NCI-H524 treated with DMSO at 0.1 percent for 48 hours (cell line): Measurements from ENCODE around the gene MARCHF10.

Experiments used
- DNase-seq: peaks from one replicate; lab custom pipeline; 2025; lab: John Stamatoyannopoulos, UW

The MARCHF10 gene

GRCh38 chr17:62656446-62656845 is 151.7 kb downstream of the MARCHF10 start:
- DNase-seq, result no peak

GRCh38 chr17:62655656-62656055 is 152.5 kb downstream of the MARCHF10 start:
- DNase-seq, result no peak

- DNase-seq, result no peak
Measured at GRCh38 chr17:62653826-62654761, 154.0 kb downstream of the MARCHF10 start.

DNA sequence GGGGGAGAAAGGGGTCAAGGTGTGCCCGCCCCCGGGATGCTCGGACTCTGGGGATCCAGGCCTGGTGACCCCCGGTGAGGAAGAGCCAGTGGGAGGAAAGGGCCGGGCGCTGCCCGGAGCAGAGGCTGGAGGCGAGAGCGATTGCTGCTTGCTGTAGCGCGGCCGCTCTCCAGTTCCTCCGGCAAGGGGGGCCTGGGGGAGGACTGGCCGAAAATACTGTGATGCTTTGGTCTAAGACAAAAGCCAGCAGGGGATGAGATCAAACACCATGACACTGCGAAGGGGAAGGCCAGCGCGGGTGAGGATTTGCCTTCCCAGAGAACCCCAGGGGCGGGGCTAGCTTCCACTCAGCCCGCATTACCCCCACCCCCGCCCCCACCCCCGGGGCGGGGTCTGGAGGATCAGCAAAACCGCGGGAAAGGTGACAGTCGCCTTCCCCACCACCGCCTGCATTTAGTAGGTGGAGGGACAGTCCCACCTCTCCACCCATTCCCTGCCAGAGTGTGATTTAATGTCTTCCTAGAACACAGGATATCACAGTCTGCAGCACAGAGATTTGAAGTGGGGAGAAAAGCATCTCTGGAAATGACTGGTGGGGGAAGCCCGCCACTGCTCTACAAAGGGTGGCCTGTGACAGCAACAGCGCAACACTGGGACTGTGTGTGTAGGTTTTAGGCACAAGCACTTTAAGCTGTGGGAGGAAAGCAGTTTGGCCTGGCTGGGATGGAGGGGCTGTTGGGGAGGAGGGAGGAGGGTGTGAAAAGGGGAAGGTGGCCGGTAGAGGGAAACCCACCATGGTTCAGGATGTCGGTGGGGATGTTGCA is 154.9 kb downstream of the MARCHF10 start:
- peak; percentile 55 for DNase-seq

- no peak for DNase-seq
Measured at GRCh38 chr17:62652251-62653001, 155.7 kb downstream of the MARCHF10 start.
